Epidermal melanocyte (primary cell): ENCODE results near the gene GOLGA6L9.
"Not testable (repeated sequence)": the region's sequence is repeated elsewhere in the genome, so short reads cannot be mapped to it uniquely, and the experiment has no call there.

Source experiments
- DNase-seq: peaks from one replicate; pipeline ENCODE4 v3.0.0; 2011; ENCODE audit warnings: low spot score; ENCODE audit not compliant: insufficient read length

The GOLGA6L9 gene

DNA sequence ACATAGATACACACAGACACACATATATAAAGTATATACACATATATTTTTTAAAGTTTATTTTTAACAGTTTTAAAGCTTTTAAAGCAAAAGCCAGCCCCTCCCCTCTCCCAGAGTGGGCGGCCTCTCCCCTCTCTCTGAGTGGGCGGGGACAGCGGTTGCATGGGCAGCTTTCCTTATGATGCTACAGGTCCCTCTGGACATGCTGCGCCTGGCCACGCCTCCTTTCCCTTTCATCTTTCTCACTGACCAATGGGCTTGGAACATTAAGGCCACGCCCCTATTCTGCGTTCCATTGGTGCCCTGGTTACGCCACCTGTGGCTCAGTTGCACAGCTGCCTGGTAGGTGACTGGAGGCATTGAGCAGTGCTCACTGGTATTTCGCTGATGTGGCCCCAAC, at the start of gene GOLGA6L9:
Gene GOLGA6L9 (plus strand): TSS at position 124 of the 400 bp plus-strand sequence. CDS start 264 bp downstream, at position 388.
- not testable (repeated sequence) for DNase-seq

DNA sequence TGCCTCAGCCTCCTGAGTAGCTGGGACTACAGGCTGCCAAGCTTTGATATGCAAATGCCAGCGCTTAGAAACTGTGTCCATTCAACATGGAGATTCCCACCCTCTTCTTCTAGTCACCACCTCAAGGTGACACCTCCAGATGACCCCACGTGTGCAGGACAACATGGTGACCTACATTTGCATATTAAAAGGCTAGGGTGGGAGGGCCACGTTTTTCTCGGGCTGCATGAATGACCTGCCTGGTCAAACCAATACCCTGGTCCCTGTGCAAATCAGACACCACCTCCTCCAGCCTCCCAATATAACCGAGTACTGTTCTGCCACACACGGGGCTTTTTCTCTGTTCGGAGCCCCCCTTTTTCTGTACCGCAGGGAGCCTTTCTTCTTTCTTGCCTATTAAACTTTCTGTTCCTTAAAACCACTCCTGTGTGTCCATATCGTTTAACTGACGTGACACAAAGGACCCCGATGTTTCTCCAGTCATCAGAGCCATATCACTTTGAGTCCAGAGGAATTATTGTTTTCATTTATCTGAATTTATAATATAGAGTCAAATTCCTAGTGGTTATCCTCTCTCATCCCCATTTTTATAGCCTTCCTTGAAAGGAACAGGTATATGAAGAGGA, 48.2 kb upstream of the GOLGA6L9 start:
- not testable (repeated sequence) for DNase-seq

GRCh38 chr15:82387209-82387608, 42.4 kb upstream of the GOLGA6L9 start:
- DNase-seq, result not testable (repeated sequence)

- not testable (repeated sequence) for DNase-seq
Observed at GRCh38 chr15:82390152-82390551, 39.5 kb upstream of the GOLGA6L9 start.

DNA sequence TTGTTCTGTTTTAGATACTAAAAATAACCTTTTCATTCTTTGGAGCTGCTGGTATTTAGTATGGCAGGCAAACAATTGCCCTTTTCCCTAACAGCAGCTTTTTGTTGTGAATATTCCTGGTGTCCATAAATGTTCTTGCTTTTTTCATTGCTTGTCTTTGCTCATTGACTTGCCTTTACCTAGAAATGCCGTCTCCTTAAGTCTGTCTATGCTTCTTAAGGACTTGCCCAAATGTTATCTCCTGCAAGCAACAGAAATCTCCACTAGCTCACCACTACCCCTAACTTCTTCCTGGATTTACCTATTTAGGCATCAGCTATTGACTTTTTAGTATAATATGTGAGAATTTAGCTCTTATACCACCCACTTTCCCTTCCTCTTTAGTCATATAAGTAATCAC, 37.5 kb upstream of the GOLGA6L9 start:
- DNase-seq, result not testable (repeated sequence)

DNA sequence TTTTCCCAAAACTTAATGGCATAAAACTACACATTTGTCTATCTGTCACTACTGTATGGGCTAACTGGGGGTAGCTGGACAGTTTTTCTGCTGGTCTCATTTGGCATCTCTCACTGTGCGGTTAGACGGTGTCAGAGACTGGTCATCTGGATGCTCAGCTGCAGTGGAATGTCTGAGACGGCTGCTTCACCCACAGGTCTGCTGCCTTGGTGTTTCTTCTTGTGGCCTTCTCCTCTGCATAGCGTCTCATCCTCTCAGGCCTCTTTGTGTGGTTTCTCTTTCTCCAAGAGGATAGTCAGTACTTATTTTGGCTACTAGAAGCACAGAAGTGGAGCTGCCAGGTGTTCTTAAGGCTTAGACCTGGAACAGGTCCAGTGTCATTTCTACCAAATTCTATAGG, 35.9 kb upstream of the GOLGA6L9 start:
- DNase-seq, result no peak

- not testable (repeated sequence) for DNase-seq
Observed at GRCh38 chr15:82395788-82396187, 33.8 kb upstream of the GOLGA6L9 start.

- no peak for DNase-seq
Observed at GRCh38 chr15:82397817-82398216, 31.8 kb upstream of the GOLGA6L9 start.

GRCh38 chr15:82398785-82399184, 30.8 kb upstream of the GOLGA6L9 start:
- no peak for DNase-seq

DNA sequence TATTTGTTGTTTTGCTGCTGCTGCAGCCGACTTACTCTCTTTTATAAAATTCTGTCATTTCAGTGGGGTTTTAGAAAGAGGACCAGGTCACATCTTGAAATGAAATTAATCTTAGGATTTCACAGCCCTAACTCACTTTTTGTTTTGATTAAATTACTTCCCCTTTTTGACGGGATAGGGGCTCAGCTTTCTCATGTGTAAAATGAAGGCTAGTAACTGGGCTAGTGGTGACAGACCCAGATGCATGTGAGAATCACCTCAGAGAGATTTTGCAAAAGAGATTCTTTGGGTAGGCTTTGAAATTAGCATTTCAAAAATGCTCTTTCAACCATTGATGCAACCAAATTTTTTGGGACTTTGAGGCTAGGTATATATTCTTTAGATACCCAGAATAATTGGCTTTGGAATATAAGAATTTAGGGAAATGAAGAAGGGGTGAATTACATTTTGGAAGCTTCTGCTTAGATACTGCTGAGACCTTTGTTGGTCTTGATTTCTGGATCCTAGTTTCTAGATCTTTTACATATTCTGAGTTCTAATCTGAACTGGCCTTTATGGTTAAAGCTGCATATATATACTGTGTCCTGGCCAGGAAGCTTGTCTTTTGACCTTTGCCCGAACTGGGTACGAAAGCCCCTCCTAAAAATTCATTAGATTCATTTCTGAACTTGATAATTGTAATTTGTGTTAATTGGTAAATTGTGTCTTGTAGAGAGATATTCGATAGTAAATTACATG, 30.1 kb upstream of the GOLGA6L9 start:
- DNase-seq, result not testable (repeated sequence)

DNA sequence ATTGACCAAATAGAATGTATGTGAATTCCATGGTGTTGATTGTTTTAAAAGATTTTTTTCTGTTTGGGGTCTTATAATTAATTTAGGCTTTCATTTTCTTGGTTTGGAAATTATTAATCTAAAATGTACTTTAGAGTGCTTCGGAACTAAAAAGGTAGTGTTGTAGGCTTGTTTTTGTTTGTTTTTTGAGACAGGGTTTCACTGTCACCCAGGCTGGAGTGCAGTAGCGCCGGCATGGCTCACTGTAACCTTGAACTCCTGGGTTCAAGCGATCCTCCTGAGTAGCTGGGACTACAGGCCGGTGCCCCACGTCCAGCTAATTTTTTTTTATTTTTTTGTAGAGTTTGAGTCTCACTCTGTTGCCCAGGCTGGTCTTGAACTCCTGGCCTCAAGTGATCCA, 27.7 kb upstream of the GOLGA6L9 start:
- not testable (repeated sequence) for DNase-seq

GRCh38 chr15:82402341-82402740, 27.3 kb upstream of the GOLGA6L9 start:
- DNase-seq, result not testable (repeated sequence)

- DNase-seq, result not testable (repeated sequence)
Observed at GRCh38 chr15:82406211-82406610, 23.4 kb upstream of the GOLGA6L9 start.

DNA sequence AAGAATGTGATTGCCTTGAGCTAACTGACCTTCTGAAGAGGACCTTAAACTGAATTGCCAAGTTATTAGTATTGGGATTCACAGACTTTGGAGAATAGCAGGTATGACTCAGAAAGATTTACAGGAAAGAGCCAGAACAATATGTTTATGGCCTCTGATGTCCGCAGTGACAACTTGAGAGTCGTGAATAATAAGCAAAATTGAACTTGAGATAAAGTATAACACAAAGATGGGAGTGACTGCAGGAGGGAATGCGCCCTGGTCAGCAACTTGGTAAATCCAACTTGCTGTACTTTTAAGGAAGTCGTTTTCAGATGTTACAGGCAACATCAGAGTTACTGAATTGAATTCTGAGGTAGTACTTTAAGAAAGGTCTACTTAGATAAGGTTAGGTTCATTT, 19.3 kb upstream of the GOLGA6L9 start:
- not testable (repeated sequence) for DNase-seq

DNA sequence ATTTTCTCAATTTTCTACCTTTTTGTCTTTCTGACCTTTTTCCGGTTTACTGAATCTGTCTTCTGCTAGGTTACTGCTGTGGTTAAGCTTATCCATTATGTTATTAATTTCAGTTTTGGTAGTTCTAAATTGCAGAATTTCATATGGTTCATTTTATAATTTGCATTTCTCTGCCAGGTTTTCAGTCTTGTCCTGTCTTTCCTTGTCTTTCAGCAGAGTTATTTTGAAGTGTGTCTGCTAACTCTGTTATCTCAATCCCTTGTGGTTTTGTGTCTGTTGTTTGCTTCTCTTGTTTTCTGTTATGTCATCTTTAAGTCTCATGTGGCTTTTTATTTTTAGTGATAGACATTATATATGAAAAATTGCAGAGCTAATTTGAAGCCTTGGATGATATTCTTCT, 18.0 kb upstream of the GOLGA6L9 start:
- DNase-seq, result not testable (repeated sequence)

- not testable (repeated sequence) for DNase-seq
Observed at GRCh38 chr15:82414525-82415191, 15.0 kb upstream of the GOLGA6L9 start.

DNA sequence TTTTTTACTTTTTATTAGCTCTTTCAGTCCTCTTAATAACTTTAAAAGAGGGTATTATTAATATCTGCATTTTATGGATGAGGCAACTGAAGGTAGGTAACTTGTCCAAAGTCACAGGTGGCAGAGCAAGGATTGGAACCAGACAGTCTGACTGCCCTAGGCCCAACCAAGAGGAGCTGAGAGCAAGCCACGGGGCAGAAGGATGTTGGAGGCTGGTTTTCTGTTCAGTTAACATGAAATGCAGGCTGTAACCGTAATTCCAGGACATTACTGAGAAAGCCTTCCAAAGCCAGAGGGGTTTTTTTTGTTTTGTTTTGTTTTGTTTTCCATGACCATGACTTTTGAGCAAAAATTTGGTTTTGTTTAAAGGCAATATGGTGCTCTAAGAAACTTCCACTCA, 9.1 kb upstream of the GOLGA6L9 start:
- not testable (repeated sequence) for DNase-seq

- DNase-seq, result not testable (repeated sequence)
Observed at GRCh38 chr15:82420966-82421365, 8.7 kb upstream of the GOLGA6L9 start.

DNA sequence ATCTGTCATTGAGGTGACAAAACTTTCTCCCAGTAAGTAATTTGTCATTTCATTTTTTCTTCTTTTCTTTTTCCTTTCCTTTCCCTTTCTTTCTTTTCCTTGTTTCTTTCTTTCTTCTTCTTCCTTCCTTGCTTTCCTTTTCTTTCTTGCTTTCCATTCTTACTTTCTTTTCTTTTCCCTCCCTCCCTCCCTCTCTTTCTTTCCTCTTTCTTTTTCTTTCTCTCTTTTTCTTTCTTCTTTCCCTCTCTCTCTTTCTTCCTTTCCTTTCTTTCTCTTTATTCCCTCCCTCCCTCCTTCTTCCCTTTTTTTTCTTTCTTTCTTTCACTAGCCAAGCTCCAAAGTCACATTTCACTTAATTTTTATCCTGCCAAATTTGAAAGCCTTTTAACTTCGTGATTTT, 2.5 kb upstream of the GOLGA6L9 start:
- not testable (repeated sequence) for DNase-seq

DNA sequence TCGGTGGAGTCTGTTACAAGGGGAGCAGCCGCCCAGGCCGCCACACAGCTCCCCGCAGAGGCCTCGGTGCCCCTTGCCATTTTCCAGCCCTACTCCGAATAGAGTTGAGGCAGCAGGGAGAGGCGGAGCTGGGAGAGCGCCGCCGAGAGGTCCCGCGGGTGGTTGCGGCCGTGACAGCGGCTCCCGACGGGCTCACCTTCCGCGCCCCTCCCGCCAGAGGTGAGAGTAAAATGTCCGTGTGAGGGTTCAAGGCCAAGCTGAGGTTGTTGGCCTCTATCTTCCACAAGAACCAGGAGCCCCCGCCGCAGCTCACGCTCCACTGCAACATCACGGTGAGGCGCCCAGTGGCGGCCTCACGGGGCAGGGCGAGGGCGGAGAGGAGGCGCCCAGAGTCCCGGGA, 15.8 kb downstream of the GOLGA6L9 start:
- not testable (repeated sequence) for DNase-seq

DNA sequence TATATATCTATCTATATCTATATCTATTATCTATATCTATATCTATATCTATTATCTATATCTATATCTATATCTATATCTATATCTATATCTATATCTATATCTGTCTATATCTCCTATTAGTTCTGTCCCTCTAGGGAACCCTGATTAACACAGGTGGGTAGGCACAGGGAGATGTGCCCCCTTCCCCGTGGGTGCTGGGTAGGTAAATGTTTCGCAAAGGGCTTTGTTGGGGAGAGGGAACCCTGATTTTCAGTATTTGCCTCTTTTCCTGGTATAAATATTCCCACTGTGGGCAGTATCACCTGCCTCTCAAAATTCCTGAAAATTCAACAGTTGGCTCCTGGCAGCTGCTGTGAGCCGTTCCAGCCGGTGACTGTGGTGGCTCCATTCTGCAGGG, 27.7 kb downstream of the GOLGA6L9 start:
- DNase-seq, result not testable (repeated sequence)

DNA sequence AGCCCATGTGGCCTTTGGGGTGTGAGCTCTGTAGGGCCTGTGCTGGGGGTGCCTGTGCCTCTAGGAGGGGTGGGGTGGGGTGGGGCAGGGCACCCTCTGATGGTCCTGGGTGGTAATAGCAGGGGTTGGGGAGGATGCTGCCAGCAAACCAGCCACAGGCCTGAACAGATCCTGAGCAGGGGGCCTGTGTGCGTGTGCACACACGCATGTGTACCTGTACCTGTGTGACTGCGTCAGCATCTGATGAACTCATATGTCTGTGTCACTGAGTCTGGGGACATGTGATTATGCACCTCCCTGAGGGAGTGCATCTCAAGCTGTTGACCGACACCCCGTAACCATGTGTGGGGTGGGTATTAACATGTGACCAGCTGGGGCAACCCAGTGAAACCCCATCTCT, 36.0 kb downstream of the GOLGA6L9 start:
- not testable (repeated sequence) for DNase-seq
